ENCODE data around the gene ISCA2. TPM values are rescaled to one million over a fixed set of nuclear protein-coding genes. Genes with fewer than 3 reads are reported as not detected.

The ISCA2 gene
- total RNA-seq, 1 experiment from 2014 or later = 24.3 TPM

- no peak for DNase-seq (ENCODE audit: extremely low read depth, low read depth)
Observed at GRCh38 chr14:74507085-74507484, 13.5 kb downstream of the ISCA2 start.

GRCh38 chr14:74507840-74508239 is 14.3 kb downstream of the ISCA2 start:
- no peak for DNase-seq (ENCODE audit: extremely low read depth, low read depth)

GRCh38 chr14:74508292-74508731 is 14.7 kb downstream of the ISCA2 start:
- no peak for DNase-seq (ENCODE audit: extremely low read depth, low read depth)

GRCh38 chr14:74508844-74509428 is 15.4 kb downstream of the ISCA2 start:
- DNase-seq (ENCODE audit: extremely low read depth, low read depth) = no peak

GRCh38 chr14:74509587-74510222 is 16.1 kb downstream of the ISCA2 start:
- DNase-seq (ENCODE audit: extremely low read depth, low read depth) = no peak

- DNase-seq (ENCODE audit: extremely low read depth, low read depth) = no peak
Observed at GRCh38 chr14:74510223-74510931, 16.8 kb downstream of the ISCA2 start.

- DNase-seq (ENCODE audit: extremely low read depth, low read depth) = no peak
Observed at GRCh38 chr14:74510959-74511409, 17.4 kb downstream of the ISCA2 start.

- no peak for DNase-seq (ENCODE audit: extremely low read depth, low read depth)
Observed at GRCh38 chr14:74511966-74512830, 18.6 kb downstream of the ISCA2 start.

GRCh38 chr14:74514471-74514941 is 20.9 kb downstream of the ISCA2 start:
- DNase-seq (ENCODE audit: extremely low read depth, low read depth) = no peak

GRCh38 chr14:74515891-74516412 is 22.4 kb downstream of the ISCA2 start:
- DNase-seq (ENCODE audit: extremely low read depth, low read depth) = no peak

- no peak for DNase-seq (ENCODE audit: extremely low read depth, low read depth)
Observed at GRCh38 chr14:74516451-74517160, 23.0 kb downstream of the ISCA2 start.

GRCh38 chr14:74517731-74518130 is 24.2 kb downstream of the ISCA2 start:
- DNase-seq (ENCODE audit: extremely low read depth, low read depth) = no peak

GRCh38 chr14:74518221-74518620 is 24.7 kb downstream of the ISCA2 start:
- no peak for DNase-seq (ENCODE audit: extremely low read depth, low read depth)

- DNase-seq (ENCODE audit: extremely low read depth, low read depth) = no peak
Observed at GRCh38 chr14:74519316-74520074, 25.9 kb downstream of the ISCA2 start.

GRCh38 chr14:74521756-74522155 is 28.2 kb downstream of the ISCA2 start:
- DNase-seq (ENCODE audit: extremely low read depth, low read depth) = no peak

GRCh38 chr14:74522740-74523139 is 29.2 kb downstream of the ISCA2 start:
- DNase-seq (ENCODE audit: extremely low read depth, low read depth) = no peak

- no peak for DNase-seq (ENCODE audit: extremely low read depth, low read depth)
Observed at GRCh38 chr14:74524076-74524811, 30.7 kb downstream of the ISCA2 start.

GRCh38 chr14:74524812-74525135 is 31.2 kb downstream of the ISCA2 start:
- no peak for DNase-seq (ENCODE audit: extremely low read depth, low read depth)

Measured in NCI-H460 (cell line).